ENCODE results near the gene SMPD3. TPM values are rescaled to one million over a fixed set of nuclear protein-coding genes. Genes with fewer than 3 reads are reported as not detected.

The SMPD3 gene
- total and polyA plus RNA-seq, 2 donors (not counting 3 experiments of a cell fraction or from before 2014, with no cell fraction given): not detected

GRCh38 chr16:68460067-68460466, 11.8 kb upstream of the SMPD3 start:
- intact Hi-C loops (cut with micrococcal nuclease) (no loop called here), dilution Hi-C loops (cut with MboI; ENCODE audit: extremely low pct_ligation_motif_present, low sequenced_read_pairs) (no loop called here)
- peaks cover 0 to 7% of the 10 kb centered on the region in 2 experiments for H3K27me3 ChIP-seq (ENCODE audit: control insufficient read depth in 2 of 2, insufficient read depth in 2 of 2, low read length in 2 of 2)
- no peak for DNase-seq (ENCODE audit: low read depth, low spot score)
- no peak overlapping the region for H3K27ac ChIP-seq (ENCODE audit: insufficient read depth, low read depth, low read length)
- no peaks in the 10 kb centered on the region for H3K9me1 ChIP-seq (replicated peaks; ENCODE audit: control insufficient read depth, extremely low read depth, insufficient read depth, low read length)
- no peak overlapping the region for H3K4me3 ChIP-seq (replicated peaks in 1 of 3; ENCODE audit: insufficient read depth in 1 of 3, low read depth in 1 of 3, low read length in 3 of 3)
- H3K79me2 ChIP-seq (ENCODE audit: control insufficient read depth, insufficient read depth, low read length): no peaks in the 10 kb centered on the region
- BruUV-seq (replicated peaks): no TSS peak
- TF ChIP-seq GATA2 (IDR thresholded peaks at IDR 0.05; ENCODE audit: insufficient read depth, insufficient read length, low read depth, low read length) (no peak), POLR2A (IDR thresholded peaks at IDR 0.05; ENCODE audit: low read depth, low read length) (no peak), EZH2 (IDR thresholded peaks at IDR 0.05; ENCODE audit: borderline replicate concordance, low read depth, low read length, severe bottlenecking) (no peak), FOS (IDR thresholded peaks at IDR 0.05; ENCODE audit: borderline replicate concordance, insufficient read depth, low read length) (no peak)
- TF ChIP-seq, protein P1, sequence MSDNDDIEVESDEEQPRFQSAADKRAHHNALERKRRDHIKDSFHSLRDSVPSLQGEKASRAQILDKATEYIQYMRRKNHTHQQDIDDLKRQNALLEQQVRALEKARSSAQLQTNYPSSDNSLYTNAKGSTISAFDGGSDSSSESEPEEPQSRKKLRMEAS (IDR thresholded peaks at IDR 0.05; ENCODE audit: insufficient read depth, insufficient read length): no peak
- H3K4me1 ChIP-seq (ENCODE audit: control insufficient read depth, extremely low read depth, insufficient read depth, low read length): no peaks in the 10 kb centered on the region
- no peaks in the 10 kb centered on the region for H3K9me3 ChIP-seq (replicated peaks; ENCODE audit: control insufficient read depth, insufficient read depth, low read length)
- CTCF ChIA-PET: no interaction called here
- no peak for FAIRE-seq
- no peaks in the 10 kb centered on the region for H4K20me1 ChIP-seq (replicated peaks; ENCODE audit: control insufficient read depth, extremely low read depth, insufficient read depth, low read length)
- H2AFZ ChIP-seq (ENCODE audit: low read depth, low read length): no peak overlapping the region
- H3K36me3 ChIP-seq (ENCODE audit: control insufficient read depth in 2 of 2, extremely low read depth in 1 of 2, insufficient read depth in 2 of 2, low read length in 2 of 2): no peaks in the 10 kb centered on the region
- H3K9ac ChIP-seq (replicated peaks; ENCODE audit: extremely low read depth, insufficient read depth, low read length): no peak overlapping the region
- POLR2A ChIA-PET: no interaction called here
- no peak overlapping the region for H3K4me2 ChIP-seq (ENCODE audit: insufficient read depth, low read length)

- H3K79me2 ChIP-seq (ENCODE audit: control insufficient read depth, insufficient read depth, low read length): no peaks in the 10 kb centered on the region
- CTCF ChIA-PET: interaction anchor here (0.9 kb wide), 1 partner anchor 11 kb away, joined by 3 read pairs; the partner anchor contains the start of gene SMPD3
- no peaks in the 10 kb centered on the region for H3K36me3 ChIP-seq (ENCODE audit: control insufficient read depth in 2 of 2, extremely low read depth in 1 of 2, insufficient read depth in 2 of 2, low read length in 2 of 2)
- H3K9ac ChIP-seq (replicated peaks; ENCODE audit: extremely low read depth, insufficient read depth, low read length): no peak overlapping the region
- intact Hi-C loops (cut with micrococcal nuclease): no loop called here
- no peaks in the 10 kb centered on the region for H3K4me1 ChIP-seq (ENCODE audit: control insufficient read depth, extremely low read depth, insufficient read depth, low read length)
- H3K27ac ChIP-seq (ENCODE audit: insufficient read depth, low read depth, low read length): no peak overlapping the region
- no peak overlapping the region for H3K4me3 ChIP-seq (replicated peaks in 1 of 3; ENCODE audit: insufficient read depth in 1 of 3, low read depth in 1 of 3, low read length in 3 of 3)
- no peaks in the 10 kb centered on the region for H3K9me3 ChIP-seq (replicated peaks; ENCODE audit: control insufficient read depth, insufficient read depth, low read length)
- no TSS peak for BruUV-seq (replicated peaks)
- no peak overlapping the region for H3K4me2 ChIP-seq (ENCODE audit: insufficient read depth, low read length)
- FAIRE-seq: no peak
- H3K9me1 ChIP-seq (replicated peaks; ENCODE audit: control insufficient read depth, extremely low read depth, insufficient read depth, low read length): no peaks in the 10 kb centered on the region
- peaks cover 0 to 7% of the 10 kb centered on the region in 2 experiments for H3K27me3 ChIP-seq (ENCODE audit: control insufficient read depth in 2 of 2, insufficient read depth in 2 of 2, low read length in 2 of 2)
- TF ChIP-seq, protein P1 (IDR thresholded peaks at IDR 0.05; ENCODE audit: insufficient read depth, insufficient read length): no peak
- TF ChIP-seq POLR2A (IDR thresholded peaks at IDR 0.05; ENCODE audit: low read depth, low read length): no peak
- no peak for TF ChIP-seq FOS (IDR thresholded peaks at IDR 0.05; ENCODE audit: borderline replicate concordance, insufficient read depth, low read length)
- no peak for TF ChIP-seq POLR2AphosphoS5 (IDR thresholded peaks at IDR 0.05; ENCODE audit: insufficient read depth, low read depth, low read length)
- no peak for TF ChIP-seq EZH2 (IDR thresholded peaks at IDR 0.05; ENCODE audit: borderline replicate concordance, low read depth, low read length, severe bottlenecking)
- TF ChIP-seq GATA2 (IDR thresholded peaks at IDR 0.05; ENCODE audit: insufficient read depth, insufficient read length, low read depth, low read length): no peak
- no peak for TF ChIP-seq CTCF (IDR thresholded peaks at IDR 0.05; ENCODE audit: extremely low read depth in 1 of 2, insufficient read depth in 1 of 2, low read depth in 1 of 2, low read length in 2 of 2)
- TF ChIP-seq JUN (IDR thresholded peaks at IDR 0.05; ENCODE audit: borderline replicate concordance, insufficient read depth, insufficient read length, low read depth): no peak
- no peaks in the 10 kb centered on the region for H4K20me1 ChIP-seq (replicated peaks; ENCODE audit: control insufficient read depth, extremely low read depth, insufficient read depth, low read length)
- dilution Hi-C loops (cut with MboI; ENCODE audit: extremely low pct_ligation_motif_present, low sequenced_read_pairs): no loop called here
- POLR2A ChIA-PET: no interaction called here
- no peak overlapping the region for H2AFZ ChIP-seq (ENCODE audit: low read depth, low read length)
- DNase-seq (ENCODE audit: low read depth, low spot score): no peak
These were observed 11.1 kb upstream of the SMPD3 start for GRCh38 chr16:68459457-68459856.

All from endothelial cell of umbilical vein (primary cell).